ENCODE results near the gene GRIA3. TPM values are rescaled to one million over a fixed set of nuclear protein-coding genes. Genes with fewer than 3 reads are reported as not detected.

GRIA3 gene
- total RNA-seq, 1 experiment from 2014 or later, result not detected

DNA sequence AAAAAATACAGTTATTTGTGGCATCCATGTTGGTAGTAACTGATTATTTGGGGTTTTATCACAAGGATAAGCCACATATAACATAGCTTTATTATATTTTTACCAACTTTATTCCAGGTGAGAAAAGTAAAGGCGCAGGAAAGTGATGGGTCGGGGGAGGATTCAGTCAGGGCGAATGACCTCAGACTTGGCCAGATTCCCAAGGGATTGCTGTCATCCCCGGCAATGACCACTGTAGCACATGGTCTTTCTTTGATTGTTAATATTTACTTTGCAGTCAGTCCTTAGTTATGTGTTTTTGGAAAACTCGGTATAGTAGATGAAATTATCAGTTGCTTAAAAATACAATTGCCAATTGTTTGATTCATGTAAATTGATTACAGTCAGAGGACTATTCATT, 17.6 kb downstream of the GRIA3 start:
- H3K9me3 ChIP-seq (ENCODE audit: low read length), result no peaks in the 10 kb centered on the region
- H3K9ac ChIP-seq (ENCODE audit: low read length), result no peak overlapping the region
- ChIA-PET POLR2A (ENCODE audit: unreplicated experiment) (no interaction called here), CTCF (no interaction called here)
- no peaks in the 10 kb centered on the region for H3K4me1 ChIP-seq (ENCODE audit: insufficient read depth, low read length)
- intact Hi-C loops (cut with micrococcal nuclease), result no loop called here
- H3F3A ChIP-seq (ENCODE audit: low read length, unreplicated experiment), result no peaks in the 10 kb centered on the region
- H3K79me2 ChIP-seq (ENCODE audit: low read length), result no peaks in the 10 kb centered on the region
- no TSS peak for BruUV-seq (replicated peaks)
- 0 out of 2 replicates have a peak, but pooled peaks have one; percentile 37 for ATAC-seq
- H3K9me2 ChIP-seq (replicated peaks; ENCODE audit: low read length), result no peaks in the 10 kb centered on the region
- no peak overlapping the region for H3K4me3 ChIP-seq (ENCODE audit: low read length)
- no peaks in the 10 kb centered on the region for H3K36me3 ChIP-seq (ENCODE audit: low read depth, low read length)
- no peaks in the 10 kb centered on the region for H4K20me1 ChIP-seq (ENCODE audit: low read length)
- DNase-seq, result peak; percentile 38
- H3K4me2 ChIP-seq (ENCODE audit: low read length), result no peak overlapping the region
- TF ChIP-seq EZH2 (IDR thresholded peaks at IDR 0.05; ENCODE audit: low read length, unreplicated experiment), result no peak
- no peak for TF ChIP-seq EZH2phosphoT487 (IDR thresholded peaks at IDR 0.05; ENCODE audit: borderline replicate concordance, low read length)
- no peak for TF ChIP-seq CTCF (conservative IDR thresholded peaks at IDR 0.05; ENCODE audit: low read depth, low read length)
- no peak overlapping the region for H3K27ac ChIP-seq (ENCODE audit: low read length)
- no peak overlapping the region for H2AFZ ChIP-seq (ENCODE audit: low read length)
- no peaks in the 10 kb centered on the region for H3K27me3 ChIP-seq (ENCODE audit: low read length)

DNA sequence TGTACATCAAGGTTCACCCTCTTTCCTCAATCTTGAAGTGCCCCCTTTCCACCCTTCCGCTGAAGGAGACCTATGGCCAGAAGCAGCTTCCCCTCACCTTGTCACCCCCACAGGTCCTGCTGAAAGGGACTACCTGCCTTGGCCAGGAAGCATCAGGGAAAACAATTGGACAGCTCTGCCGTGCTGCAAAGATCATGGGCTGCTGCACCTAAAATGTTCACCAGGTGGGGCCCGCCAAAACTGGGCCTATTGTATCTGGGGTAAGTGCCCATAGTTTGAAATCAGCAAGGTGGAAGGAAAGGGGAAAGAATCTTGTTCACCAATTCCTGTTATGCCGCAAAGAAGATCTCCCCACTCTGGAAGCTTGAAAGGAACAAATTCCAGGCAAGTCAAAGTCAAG, 18.4 kb downstream of the GRIA3 start:
- no peaks in the 10 kb centered on the region for H3K79me2 ChIP-seq (ENCODE audit: low read length)

More for the DNA sequence above, 18.4 kb downstream of the GRIA3 start:
- no peaks in the 10 kb centered on the region for H3K36me3 ChIP-seq (ENCODE audit: low read depth, low read length)
- BruUV-seq (replicated peaks), result no TSS peak
- no peak overlapping the region for H3K9ac ChIP-seq (ENCODE audit: low read length)
- no peak for ATAC-seq
- no peaks in the 10 kb centered on the region for H3K4me1 ChIP-seq (ENCODE audit: insufficient read depth, low read length)
- no peak overlapping the region for H3K27ac ChIP-seq (ENCODE audit: low read length)
- no peak overlapping the region for H3K4me2 ChIP-seq (ENCODE audit: low read length)
- CTCF ChIA-PET, result no interaction called here
- POLR2A ChIA-PET (ENCODE audit: unreplicated experiment), result no interaction called here
- H2AFZ ChIP-seq (ENCODE audit: low read length), result no peak overlapping the region
- H3K4me3 ChIP-seq (ENCODE audit: low read length), result no peak overlapping the region
- intact Hi-C loops (cut with micrococcal nuclease), result no loop called here
- no peak for DNase-seq
- no peaks in the 10 kb centered on the region for H3K27me3 ChIP-seq (ENCODE audit: low read length)
- H4K20me1 ChIP-seq (ENCODE audit: low read length), result no peaks in the 10 kb centered on the region
- TF ChIP-seq EZH2 (IDR thresholded peaks at IDR 0.05; ENCODE audit: low read length, unreplicated experiment) (no peak), EZH2phosphoT487 (IDR thresholded peaks at IDR 0.05; ENCODE audit: borderline replicate concordance, low read length) (no peak), CTCF (conservative IDR thresholded peaks at IDR 0.05; ENCODE audit: low read depth, low read length) (no peak)
- no peaks in the 10 kb centered on the region for H3F3A ChIP-seq (ENCODE audit: low read length, unreplicated experiment)
- no peaks in the 10 kb centered on the region for H3K9me3 ChIP-seq (ENCODE audit: low read length)
- H3K9me2 ChIP-seq (replicated peaks; ENCODE audit: low read length), result no peaks in the 10 kb centered on the region
